ENCODE results near the gene PREPL. TPM values are rescaled to one million over a fixed set of nuclear protein-coding genes. Genes with fewer than 3 reads are reported as not detected.

The PREPL gene
- total RNA-seq, 1 donor from 2014 or later, result 30.5 TPM

- H3K4me1 Mint-ChIP-seq (ENCODE audit: low read depth), result peaks cover 12% of the 10 kb centered on the region
- intact Hi-C loops (cut with micrococcal nuclease), result no loop called here
- H3K4me3 Mint-ChIP-seq, result no peak overlapping the region
- no peak overlapping the region for H3K27ac Mint-ChIP-seq
- H3K36me3 Mint-ChIP-seq (ENCODE audit: low read depth), result peaks cover 56% of the 10 kb centered on the region
- DNase-seq (ENCODE audit: low spot score), result no peak
- peaks cover 6% of the 10 kb centered on the region for H3K9me3 Mint-ChIP-seq
- H3K27me3 Mint-ChIP-seq (ENCODE audit: insufficient read depth), result no peaks in the 10 kb centered on the region
These were observed 25.3 kb downstream of the PREPL start for GRCh38 chr2:44335806-44336538.

GRCh38 chr2:44333994-44334393, 27.3 kb downstream of the PREPL start:
- Mint-ChIP-seq H3K36me3 (ENCODE audit: low read depth) (peaks cover 54% of the 10 kb centered on the region), H3K27me3 (ENCODE audit: insufficient read depth) (no peaks in the 10 kb centered on the region), H3K9me3 (peaks cover 6% of the 10 kb centered on the region), H3K27ac (no peak overlapping the region), H3K4me3 (no peak overlapping the region), H3K4me1 (ENCODE audit: low read depth) (peaks cover 12% of the 10 kb centered on the region)
- no peak for DNase-seq (ENCODE audit: low spot score)
- intact Hi-C loops (cut with micrococcal nuclease), result no loop called here

GRCh38 chr2:44330801-44331200, 30.5 kb downstream of the PREPL start:
- H3K4me3 Mint-ChIP-seq, result no peak overlapping the region
- peaks cover 6% of the 10 kb centered on the region for H3K4me1 Mint-ChIP-seq (ENCODE audit: low read depth)
- H3K27ac Mint-ChIP-seq, result no peak overlapping the region
- intact Hi-C loops (cut with micrococcal nuclease), result no loop called here
- H3K36me3 Mint-ChIP-seq (ENCODE audit: low read depth), result peaks cover 34% of the 10 kb centered on the region
- H3K9me3 Mint-ChIP-seq, result no peaks in the 10 kb centered on the region
- DNase-seq (ENCODE audit: low spot score), result no peak
- no peaks in the 10 kb centered on the region for H3K27me3 Mint-ChIP-seq (ENCODE audit: insufficient read depth)

GRCh38 chr2:44329343-44329742, 32.0 kb downstream of the PREPL start:
- H3K27me3 Mint-ChIP-seq (ENCODE audit: insufficient read depth), result no peaks in the 10 kb centered on the region
- DNase-seq (ENCODE audit: low spot score), result no peak
- no peaks in the 10 kb centered on the region for H3K4me1 Mint-ChIP-seq (ENCODE audit: low read depth)
- no peak overlapping the region for H3K4me3 Mint-ChIP-seq
- H3K36me3 Mint-ChIP-seq (ENCODE audit: low read depth), result peaks cover 31% of the 10 kb centered on the region
- no peaks in the 10 kb centered on the region for H3K9me3 Mint-ChIP-seq
- intact Hi-C loops (cut with micrococcal nuclease), result no loop called here
- no peak overlapping the region for H3K27ac Mint-ChIP-seq

- no peak overlapping the region for H3K4me3 Mint-ChIP-seq
- H3K36me3 Mint-ChIP-seq (ENCODE audit: low read depth), result peaks cover 31% of the 10 kb centered on the region
- H3K4me1 Mint-ChIP-seq (ENCODE audit: low read depth), result no peaks in the 10 kb centered on the region
- DNase-seq (ENCODE audit: low spot score), result no peak
- no peaks in the 10 kb centered on the region for H3K9me3 Mint-ChIP-seq
- H3K27me3 Mint-ChIP-seq (ENCODE audit: insufficient read depth), result no peaks in the 10 kb centered on the region
- intact Hi-C loops (cut with micrococcal nuclease), result no loop called here
- no peak overlapping the region for H3K27ac Mint-ChIP-seq
These were observed 32.5 kb downstream of the PREPL start for GRCh38 chr2:44328750-44329149.

- Mint-ChIP-seq H3K27ac (no peak overlapping the region), H3K9me3 (no peaks in the 10 kb centered on the region), H3K27me3 (ENCODE audit: insufficient read depth) (no peaks in the 10 kb centered on the region), H3K4me3 (no peak overlapping the region), H3K4me1 (ENCODE audit: low read depth) (no peaks in the 10 kb centered on the region), H3K36me3 (ENCODE audit: low read depth) (peaks cover 37% of the 10 kb centered on the region)
- no peak for DNase-seq (ENCODE audit: low spot score)
- intact Hi-C loops (cut with micrococcal nuclease), result no loop called here
These were observed 34.6 kb downstream of the PREPL start for GRCh38 chr2:44326548-44327264.

GRCh38 chr2:44325897-44326296, 35.4 kb downstream of the PREPL start:
- intact Hi-C loops (cut with micrococcal nuclease), result no loop called here
- Mint-ChIP-seq H3K9me3 (no peaks in the 10 kb centered on the region), H3K36me3 (ENCODE audit: low read depth) (peaks cover 35% of the 10 kb centered on the region), H3K4me1 (ENCODE audit: low read depth) (no peaks in the 10 kb centered on the region), H3K27ac (no peak overlapping the region), H3K4me3 (no peak overlapping the region), H3K27me3 (ENCODE audit: insufficient read depth) (no peaks in the 10 kb centered on the region)
- no peak for DNase-seq (ENCODE audit: low spot score)

GRCh38 chr2:44324971-44325426, 36.3 kb downstream of the PREPL start:
- Mint-ChIP-seq H3K4me3 (no peak overlapping the region), H3K36me3 (ENCODE audit: low read depth) (peaks cover 35% of the 10 kb centered on the region), H3K9me3 (no peaks in the 10 kb centered on the region), H3K27ac (no peak overlapping the region), H3K4me1 (ENCODE audit: low read depth) (no peaks in the 10 kb centered on the region), H3K27me3 (ENCODE audit: insufficient read depth) (no peaks in the 10 kb centered on the region)
- intact Hi-C loops (cut with micrococcal nuclease), result no loop called here
- no peak for DNase-seq (ENCODE audit: low spot score)

- no peaks in the 10 kb centered on the region for H3K27me3 Mint-ChIP-seq (ENCODE audit: insufficient read depth)
- peaks cover 2% of the 10 kb centered on the region for H3K9me3 Mint-ChIP-seq
- peaks cover 37% of the 10 kb centered on the region for H3K36me3 Mint-ChIP-seq (ENCODE audit: low read depth)
- DNase-seq (ENCODE audit: low spot score), result no peak
- intact Hi-C loops (cut with micrococcal nuclease), result no loop called here
- H3K4me3 Mint-ChIP-seq, result no peak overlapping the region
- no peaks in the 10 kb centered on the region for H3K4me1 Mint-ChIP-seq (ENCODE audit: low read depth)
- H3K27ac Mint-ChIP-seq, result no peak overlapping the region
These were observed 39.9 kb downstream of the PREPL start for GRCh38 chr2:44321360-44321759.

GRCh38 chr2:44320832-44321231, 40.5 kb downstream of the PREPL start:
- H3K9me3 Mint-ChIP-seq, result peaks cover 8% of the 10 kb centered on the region
- no peak overlapping the region for H3K4me3 Mint-ChIP-seq
- no peak overlapping the region for H3K27ac Mint-ChIP-seq
- H3K27me3 Mint-ChIP-seq (ENCODE audit: insufficient read depth), result no peaks in the 10 kb centered on the region
- intact Hi-C loops (cut with micrococcal nuclease), result no loop called here
- no peaks in the 10 kb centered on the region for H3K4me1 Mint-ChIP-seq (ENCODE audit: low read depth)
- H3K36me3 Mint-ChIP-seq (ENCODE audit: low read depth), result peaks cover 43% of the 10 kb centered on the region
- DNase-seq (ENCODE audit: low spot score), result no peak

GRCh38 chr2:44315945-44316344, 45.3 kb downstream of the PREPL start:
- DNase-seq (ENCODE audit: low spot score), result no peak
- Mint-ChIP-seq H3K4me1 (ENCODE audit: low read depth) (no peaks in the 10 kb centered on the region), H3K9me3 (peaks cover 18% of the 10 kb centered on the region), H3K4me3 (no peak overlapping the region), H3K27ac (no peak overlapping the region), H3K36me3 (ENCODE audit: low read depth) (peaks cover 45% of the 10 kb centered on the region), H3K27me3 (ENCODE audit: insufficient read depth) (no peaks in the 10 kb centered on the region)
- intact Hi-C loops (cut with micrococcal nuclease), result no loop called here

- no peak for DNase-seq (ENCODE audit: low spot score)
- no peaks in the 10 kb centered on the region for H3K4me1 Mint-ChIP-seq (ENCODE audit: low read depth)
- H3K27me3 Mint-ChIP-seq (ENCODE audit: insufficient read depth), result no peaks in the 10 kb centered on the region
- H3K27ac Mint-ChIP-seq, result no peak overlapping the region
- H3K9me3 Mint-ChIP-seq, result peaks cover 28% of the 10 kb centered on the region
- H3K36me3 Mint-ChIP-seq (ENCODE audit: low read depth), result peaks cover 42% of the 10 kb centered on the region
- intact Hi-C loops (cut with micrococcal nuclease), result no loop called here
- no peak overlapping the region for H3K4me3 Mint-ChIP-seq
These were observed 46.9 kb downstream of the PREPL start for GRCh38 chr2:44314362-44314761.

- H3K36me3 Mint-ChIP-seq (ENCODE audit: low read depth), result peaks cover 31% of the 10 kb centered on the region
- H3K9me3 Mint-ChIP-seq, result peaks cover 23% of the 10 kb centered on the region
- H3K4me1 Mint-ChIP-seq (ENCODE audit: low read depth), result no peaks in the 10 kb centered on the region
- H3K4me3 Mint-ChIP-seq, result no peak overlapping the region
- no peaks in the 10 kb centered on the region for H3K27me3 Mint-ChIP-seq (ENCODE audit: insufficient read depth)
- intact Hi-C loops (cut with micrococcal nuclease), result no loop called here
- no peak overlapping the region for H3K27ac Mint-ChIP-seq
- DNase-seq (ENCODE audit: low spot score), result no peak
These were observed 51.0 kb downstream of the PREPL start for GRCh38 chr2:44310287-44310686.

Data from activated T-helper 1 cell treated with anti-CD3 and anti-CD28 coated beads, Interleukin-12 subunit alpha, Interleukin-12 subunit beta, Interleukin-2, Interleukin-4 antibody, amounts not matched to agents 30 ng/mL and 10 ng/mL and 1 ng/mL, durations not matched to agents 14 hours and 24 hours and 36 hours (primary cell).